ENCODE results near the gene NAP1L4.

GRCh38 chr11:2914455-2915195, 77.5 kb downstream of the NAP1L4 start:
- TF ChIP-seq CTCF (conservative IDR thresholded peaks at IDR 0.05; ENCODE audit: low read depth, low read length) (no peak), EZH2 (IDR thresholded peaks at IDR 0.05; ENCODE audit: borderline replicate concordance, low read depth, low read length, poor library complexity, severe bottlenecking) (no peak)
